Measurements from ENCODE around the gene TAF11L8.
"Not testable (repeated sequence)": the region's sequence is repeated elsewhere in the genome, so short reads cannot be mapped to it uniquely, and the experiment has no call there.

Gene TAF11L8

GRCh38 chr5:17590860-17591259 lies at the start of gene TAF11L8:
Gene TAF11L8 (minus strand): TSS chr5:17590960.
- DNase-seq, result not testable (repeated sequence)

GRCh38 chr5:17634160-17634559 lies 43.4 kb upstream of the TAF11L8 start, which contains the start of gene TAF11L14:
Gene TAF11L14 (plus strand): TSS chr5:17634460.
- no peak for DNase-seq

GRCh38 chr5:17631788-17632187 lies 41.0 kb upstream of the TAF11L8 start, which contains the start of gene TAF11L13:
Gene TAF11L13 (plus strand): TSS chr5:17632088.
- not testable (repeated sequence) for DNase-seq

GRCh38 chr5:17625686-17626085 lies 34.9 kb upstream of the TAF11L8 start:
- no peak for DNase-seq

- no peak for DNase-seq
These were observed 29.9 kb upstream of the TAF11L8 start for GRCh38 chr5:17620627-17621026.

- DNase-seq, result no peak
These were observed 28.6 kb upstream of the TAF11L8 start for GRCh38 chr5:17619354-17619753.

GRCh38 chr5:17614872-17615605 lies 24.3 kb upstream of the TAF11L8 start:
- DNase-seq, result no peak

GRCh38 chr5:17610092-17610491 lies 19.3 kb upstream of the TAF11L8 start, which contains the start of gene TAF11L12:
Gene TAF11L12 (plus strand): TSS chr5:17610392.
- not testable (repeated sequence) for DNase-seq

GRCh38 chr5:17607461-17607860 lies 16.7 kb upstream of the TAF11L8 start:
- DNase-seq, result not testable (repeated sequence)

- no peak for DNase-seq
These were observed 14.2 kb upstream of the TAF11L8 start for GRCh38 chr5:17604951-17605350.

- not testable (repeated sequence) for DNase-seq
These were observed 13.1 kb upstream of the TAF11L8 start, which contains the start of gene TAF11L11 for GRCh38 chr5:17603880-17604279. Gene TAF11L11 (plus strand): TSS chr5:17604183.

- not testable (repeated sequence) for DNase-seq
These were observed 7.0 kb upstream of the TAF11L8 start, which contains the start of gene TAF11L10 for GRCh38 chr5:17597728-17598127. Gene TAF11L10 (minus strand): TSS chr5:17597828.

- not testable (repeated sequence) for DNase-seq
These were observed 3.5 kb upstream of the TAF11L8 start, which contains the start of gene TAF11L9 for GRCh38 chr5:17594255-17594654. Gene TAF11L9 (minus strand): TSS chr5:17594394.

- DNase-seq, result not testable (repeated sequence)
These were observed 5.1 kb downstream of the TAF11L8 start, which contains the start of gene TAF11L7 for GRCh38 chr5:17585658-17586057. Gene TAF11L7 (minus strand): TSS chr5:17585758.

All from activated CD4-positive, alpha-beta T cell treated with anti-CD3 and anti-CD28 coated beads for 1 hour (primary cell).